Hepatocyte (in vitro differentiated cells): ENCODE data around the gene CLIP2. TPM values are rescaled to one million over a fixed set of nuclear protein-coding genes. Genes with fewer than 3 reads are reported as not detected.

Experiments
- DNase-seq: peaks from one replicate; pipeline ENCODE4 v3.0.0-alpha.2; 2016; ENCODE audit warnings: low spot score
- H2AFZ ChIP-seq: fragments of 200-600 bp; sonication (generic); 2 replicates; pipeline ENCODE4 v1.6.0; 2016; ENCODE audit warnings: antibody characterized with exemption, mild to moderate bottlenecking
- H3K27ac ChIP-seq: fragments of 200-600 bp; sonication (generic); 2 replicates; pipeline ENCODE4 v1.5.1; 2016; ENCODE audit warnings: mild to moderate bottlenecking
- H3K27me3 ChIP-seq: fragments of 200-600 bp; sonication (generic); 2 replicates; pipeline ENCODE4 v1.6.1; 2016
- H3K36me3 ChIP-seq: fragments of 200-600 bp; sonication (generic); replicated peaks from 2 replicates; pipeline ENCODE4 v1.5.1; 2016; ENCODE audit warnings: low read depth; ENCODE audit not compliant: insufficient read depth
- H3K4me1 ChIP-seq: fragments of 200-600 bp; sonication (generic); 2 replicates; pipeline ENCODE4 v1.5.1; 2016; ENCODE audit warnings: mild to moderate bottlenecking, moderate library complexity; ENCODE audit not compliant: insufficient read depth
- H3K4me2 ChIP-seq: fragments of 200-600 bp; sonication (generic); 2 replicates; pipeline ENCODE4 v1.6.0; 2016
- H3K4me3 ChIP-seq: fragments of 200-600 bp; sonication (generic); 2 replicates; pipeline ENCODE4 v1.5.1; 2016; ENCODE audit warnings: mild to moderate bottlenecking
- H3K79me2 ChIP-seq: fragments of 200-600 bp; sonication (generic); 2 replicates; pipeline ENCODE4 v1.6.0; 2017; ENCODE audit warnings: mild to moderate bottlenecking
- H3K9me2 ChIP-seq: fragments of 200-600 bp; sonication (generic); replicated peaks from 2 replicates; pipeline ENCODE4 v1.6.0; 2017; ENCODE audit warnings: mild to moderate bottlenecking; ENCODE audit not compliant: insufficient read depth
- H3K9me3 ChIP-seq: fragments of 200-600 bp; sonication (generic); 2 replicates; pipeline ENCODE4 v1.5.1; 2016; ENCODE audit warnings: low read depth, mild to moderate bottlenecking
- H4K20me1 ChIP-seq: fragments of 200-600 bp; sonication (generic); 2 replicates; pipeline ENCODE4 v1.6.0; 2016; ENCODE audit warnings: mild to moderate bottlenecking; ENCODE audit not compliant: insufficient read depth, poor library complexity, severe bottlenecking
- EZH2 ChIP-seq: fragments of 200-600 bp; sonication (generic); IDR thresholded peaks from 2 replicates; pipeline ENCODE4 v1.6.1; 2016; ENCODE audit warnings: antibody characterized with exemption, mild to moderate bottlenecking, borderline replicate concordance
- EZH2phosphoT487 ChIP-seq: fragments of 200-600 bp; sonication (generic); IDR thresholded peaks from one replicate; pipeline ENCODE4 v1.6.1; 2018; ENCODE audit warnings: antibody characterized with exemption, mild to moderate bottlenecking, low read depth, moderate library complexity; ENCODE audit not compliant: unreplicated experiment, severe bottlenecking
- WGBS: methylation state at CpG from one replicate; pipeline ENCODE4 v1.1.6; 2016; ENCODE audit warnings: low lambda C conversion rate; ENCODE audit errors: missing lambda C conversion rate; 5-methylcytosine and 5-hydroxymethylcytosine counted together
- polyA plus RNA-seq: library from polyadenylated mRNA; unstranded; fragments of >200 nt; fragmentation: Nextera tagmentation; extraction: Ambion mirVana; gene quantifications from 2 replicates; pipeline ENCODE4 v1.2.1, GENCODE V29; 2016
- total RNA-seq: library from RNA; depleted of rRNA; stranded (reverse); fragments of >200 nt; gene quantifications from 2 replicates; pipeline ENCODE4 v1.2.3, GENCODE V29; 2014
- TF ChIP-seq, protein P1 (sequence below): fragments of 200-600 bp; sonication (generic); IDR thresholded peaks from 2 replicates; pipeline ENCODE4 v1.5.1; 2016; ENCODE audit warnings: antibody characterized with exemption, mild to moderate bottlenecking; ENCODE audit not compliant: poor library complexity

CLIP2 gene
- total and polyA plus RNA-seq, 2 experiments from 2014 or later: 17.9 to 28.5 TPM

DNA sequence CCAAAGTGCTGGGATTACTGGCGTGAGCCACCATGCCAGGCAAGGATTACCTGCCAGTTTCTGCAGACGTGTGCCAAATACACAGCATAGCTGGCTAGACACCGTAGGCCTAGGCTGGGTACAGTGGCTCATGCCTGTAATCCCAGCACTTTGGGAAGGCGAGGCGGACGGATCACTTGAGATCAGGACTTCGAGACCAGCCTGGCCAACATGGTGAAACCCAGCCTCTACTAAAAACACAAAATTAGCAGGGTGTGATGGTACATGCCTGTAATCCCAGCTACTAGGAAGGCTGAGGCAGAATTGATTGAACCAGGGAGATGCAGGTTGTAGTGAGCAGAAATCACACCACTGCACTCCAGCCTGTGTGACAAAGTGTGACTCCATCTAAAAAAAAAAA lies 35.9 kb upstream of the CLIP2 start:
- Histone ChIP-seq H3K4me2 (peak overlapping the region; percentile 74), H3K4me3 (peak overlapping the region; percentile 44), H3K4me1 (peaks cover 18% of the 10 kb centered on the region), H3K79me2 (peaks cover 28% of the 10 kb centered on the region), H3K9me2 (no peaks in the 10 kb centered on the region), H3K27ac (peak overlapping the region; percentile 55), H4K20me1 (no peaks in the 10 kb centered on the region), H3K27me3 (no peaks in the 10 kb centered on the region), H3K9me3 (no peaks in the 10 kb centered on the region), H2AFZ (peak overlapping the region; percentile 72), H3K36me3 (no peaks in the 10 kb centered on the region)
- 80% methylated on average over 7 of the region's 7 CpGs for WGBS
- no peak for DNase-seq
- TF ChIP-seq EZH2: no peak
- TF ChIP-seq, protein P1, sequence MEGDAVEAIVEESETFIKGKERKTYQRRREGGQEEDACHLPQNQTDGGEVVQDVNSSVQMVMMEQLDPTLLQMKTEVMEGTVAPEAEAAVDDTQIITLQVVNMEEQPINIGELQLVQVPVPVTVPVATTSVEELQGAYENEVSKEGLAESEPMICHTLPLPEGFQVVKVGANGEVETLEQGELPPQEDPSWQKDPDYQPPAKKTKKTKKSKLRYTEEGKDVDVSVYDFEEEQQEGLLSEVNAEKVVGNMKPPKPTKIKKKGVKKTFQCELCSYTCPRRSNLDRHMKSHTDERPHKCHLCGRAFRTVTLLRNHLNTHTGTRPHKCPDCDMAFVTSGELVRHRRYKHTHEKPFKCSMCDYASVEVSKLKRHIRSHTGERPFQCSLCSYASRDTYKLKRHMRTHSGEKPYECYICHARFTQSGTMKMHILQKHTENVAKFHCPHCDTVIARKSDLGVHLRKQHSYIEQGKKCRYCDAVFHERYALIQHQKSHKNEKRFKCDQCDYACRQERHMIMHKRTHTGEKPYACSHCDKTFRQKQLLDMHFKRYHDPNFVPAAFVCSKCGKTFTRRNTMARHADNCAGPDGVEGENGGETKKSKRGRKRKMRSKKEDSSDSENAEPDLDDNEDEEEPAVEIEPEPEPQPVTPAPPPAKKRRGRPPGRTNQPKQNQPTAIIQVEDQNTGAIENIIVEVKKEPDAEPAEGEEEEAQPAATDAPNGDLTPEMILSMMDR: no peak
- no peak for TF ChIP-seq EZH2phosphoT487

DNA sequence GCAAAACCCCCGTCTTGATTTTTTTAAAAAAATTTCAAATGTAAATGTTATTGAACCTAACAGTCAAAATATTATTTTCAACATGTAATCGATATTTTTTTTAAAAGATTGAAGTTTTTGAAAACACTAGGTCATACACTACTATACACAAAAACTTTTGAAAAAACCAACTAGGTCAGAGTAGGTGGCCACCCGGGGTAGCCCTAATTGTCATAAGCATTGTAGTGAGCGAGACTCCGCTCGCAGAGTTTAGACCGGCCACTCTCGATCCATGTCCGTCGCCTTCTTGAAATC lies 35.4 kb upstream of the CLIP2 start:
- H3K9me2 ChIP-seq: no peaks in the 10 kb centered on the region
- no peak for TF ChIP-seq EZH2phosphoT487
- TF ChIP-seq, protein P1: no peak
- no peak for TF ChIP-seq EZH2
- DNase-seq: no peak
- H3K4me3 ChIP-seq: peak overlapping the region; percentile 44
- H3K4me1 ChIP-seq: peaks cover 18% of the 10 kb centered on the region
- peak overlapping the region; percentile 72 for H2AFZ ChIP-seq
- peak overlapping the region; percentile 74 for H3K4me2 ChIP-seq
- H3K27ac ChIP-seq: peak overlapping the region; percentile 55
- H3K9me3 ChIP-seq: no peaks in the 10 kb centered on the region
- no peaks in the 10 kb centered on the region for H4K20me1 ChIP-seq
- H3K36me3 ChIP-seq: no peaks in the 10 kb centered on the region
- H3K27me3 ChIP-seq: no peaks in the 10 kb centered on the region
- WGBS: 5% methylated on average over 10 of the region's 10 CpGs
- H3K79me2 ChIP-seq: peaks cover 28% of the 10 kb centered on the region

DNA sequence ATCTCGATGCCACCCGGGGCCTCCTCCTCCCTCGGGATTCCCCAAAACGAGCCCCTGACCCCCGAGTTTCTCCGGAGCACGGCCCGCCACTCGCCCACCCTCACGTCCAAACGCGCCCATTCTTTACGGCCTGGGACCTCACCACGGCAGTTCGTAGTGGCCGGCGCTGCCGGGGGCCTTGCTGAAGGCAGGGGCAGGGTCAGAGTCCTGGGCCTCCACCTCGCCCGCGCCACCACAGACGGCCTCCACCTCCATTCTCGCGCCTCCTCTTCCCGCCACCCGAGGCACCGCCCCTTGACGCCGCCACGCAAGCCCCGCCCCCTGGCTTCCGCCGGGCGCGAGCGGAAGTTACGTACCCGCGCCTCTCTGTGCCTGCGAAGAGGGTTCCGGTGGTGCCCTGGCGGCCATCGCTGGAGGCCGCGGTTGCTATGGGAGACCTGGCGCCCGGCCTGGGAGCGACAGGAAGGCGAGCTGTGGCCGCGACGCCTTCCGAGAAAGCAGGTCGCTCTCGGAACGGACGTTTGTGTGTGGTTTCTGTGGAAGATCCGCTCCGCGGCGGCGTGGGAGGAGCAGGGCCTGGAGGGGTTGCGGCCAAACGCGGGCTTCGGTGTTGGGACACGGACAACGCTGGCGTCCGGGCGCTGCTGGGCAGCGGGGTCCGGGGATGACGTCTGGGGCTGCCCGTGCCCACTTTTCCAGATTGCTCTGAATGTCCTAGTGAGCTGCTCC lies 34.9 kb upstream of the CLIP2 start, which contains the start of gene RFC2:
Gene RFC2 (minus strand): TSS at position 271 of the 729 bp plus-strand sequence. CDS start 16 bp downstream, at position 255.
- no peaks in the 10 kb centered on the region for H3K36me3 ChIP-seq
- H3K27ac ChIP-seq: peak within 1 kb of the TSS; percentile 95
- no peaks in the 10 kb centered on the region for H3K9me2 ChIP-seq
- no peak for TF ChIP-seq EZH2phosphoT487
- TF ChIP-seq, protein P1: no peak
- no peak for TF ChIP-seq EZH2
- H3K4me2 ChIP-seq: peak within 1 kb of the TSS; percentile 92
- WGBS: under 1% methylated on average over 65 of the region's 75 CpGs
- peaks cover 28% of the 10 kb centered on the region for H3K79me2 ChIP-seq
- H3K4me1 ChIP-seq: peaks cover 18% of the 10 kb centered on the region
- DNase-seq: peak; percentile 97
- peak within 1 kb of the TSS; percentile 66 for H3K4me3 ChIP-seq
- no peaks in the 10 kb centered on the region for H3K9me3 ChIP-seq
- no peaks in the 10 kb centered on the region for H3K27me3 ChIP-seq
- peak within 1 kb of the TSS; percentile 74 for H2AFZ ChIP-seq
- no peaks in the 10 kb centered on the region for H4K20me1 ChIP-seq
